ENCODE data around the gene ZFYVE27.

Gene ZFYVE27

DNA sequence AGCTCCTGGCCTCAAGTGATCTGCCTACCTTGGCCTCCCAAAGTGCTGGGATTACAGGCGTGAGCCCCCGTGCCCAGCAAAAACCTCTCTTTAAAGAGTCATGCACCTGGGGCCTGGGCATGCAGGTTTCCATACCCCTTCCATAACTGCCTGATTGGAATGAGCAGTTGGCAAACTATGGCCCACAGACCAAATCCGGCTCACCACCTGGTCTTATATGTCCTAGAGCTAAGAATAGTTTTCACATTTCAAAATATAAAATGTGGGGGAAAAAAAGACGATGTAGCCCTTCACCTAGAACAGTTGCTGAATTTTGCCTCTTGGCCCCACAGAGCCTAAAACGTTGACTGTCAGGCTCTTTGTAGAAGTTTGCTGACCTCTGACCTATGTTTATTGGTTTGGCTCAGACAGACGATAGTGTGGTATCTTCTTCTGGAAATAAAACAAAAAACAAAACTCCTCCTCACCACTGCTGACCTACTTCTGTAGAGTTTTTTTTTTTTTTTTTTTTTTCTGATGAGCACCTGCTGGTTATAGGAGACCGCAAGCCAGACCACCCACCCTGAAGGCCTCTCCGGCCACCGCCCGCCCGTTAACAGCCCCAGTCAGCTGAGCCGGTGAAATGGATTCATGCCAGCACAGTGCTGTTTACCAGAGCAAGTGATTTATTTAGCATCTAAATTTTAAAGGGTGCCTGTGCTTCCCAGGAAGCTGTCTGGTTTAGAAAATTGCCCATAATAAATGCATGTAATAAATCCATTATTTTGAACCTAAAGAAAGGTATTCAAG is 68.4 kb downstream of the ZFYVE27 start:
- TF ChIP-seq, protein P1, sequence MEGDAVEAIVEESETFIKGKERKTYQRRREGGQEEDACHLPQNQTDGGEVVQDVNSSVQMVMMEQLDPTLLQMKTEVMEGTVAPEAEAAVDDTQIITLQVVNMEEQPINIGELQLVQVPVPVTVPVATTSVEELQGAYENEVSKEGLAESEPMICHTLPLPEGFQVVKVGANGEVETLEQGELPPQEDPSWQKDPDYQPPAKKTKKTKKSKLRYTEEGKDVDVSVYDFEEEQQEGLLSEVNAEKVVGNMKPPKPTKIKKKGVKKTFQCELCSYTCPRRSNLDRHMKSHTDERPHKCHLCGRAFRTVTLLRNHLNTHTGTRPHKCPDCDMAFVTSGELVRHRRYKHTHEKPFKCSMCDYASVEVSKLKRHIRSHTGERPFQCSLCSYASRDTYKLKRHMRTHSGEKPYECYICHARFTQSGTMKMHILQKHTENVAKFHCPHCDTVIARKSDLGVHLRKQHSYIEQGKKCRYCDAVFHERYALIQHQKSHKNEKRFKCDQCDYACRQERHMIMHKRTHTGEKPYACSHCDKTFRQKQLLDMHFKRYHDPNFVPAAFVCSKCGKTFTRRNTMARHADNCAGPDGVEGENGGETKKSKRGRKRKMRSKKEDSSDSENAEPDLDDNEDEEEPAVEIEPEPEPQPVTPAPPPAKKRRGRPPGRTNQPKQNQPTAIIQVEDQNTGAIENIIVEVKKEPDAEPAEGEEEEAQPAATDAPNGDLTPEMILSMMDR (conservative IDR thresholded peaks at IDR 0.05): no peak
- no peak for TF ChIP-seq ZFX (IDR thresholded peaks at IDR 0.05)
- H3K27ac ChIP-seq: no peak overlapping the region

DNA sequence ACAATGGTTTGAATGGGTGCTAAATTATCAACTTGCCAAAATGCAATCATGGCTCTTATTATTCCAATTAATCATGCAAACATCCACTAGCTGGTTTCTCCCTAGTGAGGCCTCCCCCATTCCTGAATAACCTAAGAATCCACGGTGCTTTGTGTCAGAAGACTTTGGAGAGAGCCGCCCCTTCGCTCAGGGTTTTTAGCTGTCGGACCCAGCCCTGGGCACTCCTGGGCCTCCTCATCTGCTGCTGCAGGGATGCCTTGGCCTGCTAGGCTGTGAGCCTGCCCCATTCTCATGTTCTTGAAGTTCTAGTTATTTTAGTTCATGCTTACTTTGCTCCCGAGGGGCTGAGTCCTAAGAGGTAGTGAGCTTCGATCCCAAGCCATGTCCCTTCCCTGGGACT is 69.0 kb downstream of the ZFYVE27 start:
- H3K27ac ChIP-seq: no peak overlapping the region
- TF ChIP-seq, protein P1 (conservative IDR thresholded peaks at IDR 0.05): no peak
- no peak for TF ChIP-seq ZFX (IDR thresholded peaks at IDR 0.05)

DNA sequence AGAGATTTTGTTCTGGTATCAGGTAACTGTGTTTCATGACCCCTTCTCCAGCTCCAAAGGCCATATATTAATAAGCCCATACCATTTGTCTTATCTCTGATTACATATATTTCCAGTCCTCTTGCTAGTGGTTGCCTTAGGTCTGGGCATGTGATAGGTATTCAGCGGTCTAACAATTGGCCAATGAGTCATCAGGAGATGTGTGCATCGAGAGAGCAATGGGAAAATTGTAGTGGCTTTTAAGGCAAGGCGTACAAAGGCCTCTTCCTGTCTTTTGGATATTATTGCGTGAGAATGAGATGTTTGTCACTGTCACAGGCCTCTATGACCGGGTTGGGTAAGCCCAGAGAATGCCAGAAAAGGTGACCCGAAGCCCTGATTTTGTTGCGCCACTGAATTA is 73.5 kb downstream of the ZFYVE27 start:
- H3K27ac ChIP-seq: no peak overlapping the region
- TF ChIP-seq, protein P1 (conservative IDR thresholded peaks at IDR 0.05): no peak
- TF ChIP-seq ZFX (IDR thresholded peaks at IDR 0.05): no peak
